Measurements from ENCODE around the gene PAH.

PAH gene

GRCh38 chr12:102958073-102958829 lies 41.2 kb upstream of the PAH start:
- no peak overlapping the region for H2BK5ac ChIP-seq (ENCODE audit: low read length)
- DNase-seq (ENCODE audit: low spot score) = peak; percentile 81

GRCh38 chr12:102957339-102958050 lies 40.5 kb upstream of the PAH start, which contains the start of gene ASCL1:
Gene ASCL1 (plus strand): TSS chr12:102957674. CDS start chr12:102958245, 571 bp downstream.
- Histone ChIP-seq H3K14ac (ENCODE audit: low read length) (no peak within 1 kb of the TSS), H3K9me3 (replicated peaks in 1 of 2; ENCODE audit: control insufficient read depth in 2 of 2, insufficient read depth in 1 of 2, low read depth in 1 of 2, low read length in 2 of 2) (peaks cover 1 to 4% of the 10 kb centered on the region in 2 donors), H2BK120ac (ENCODE audit: low read depth, low read length) (no peak within 1 kb of the TSS), H4K91ac (ENCODE audit: low read depth, low read length, poor library complexity) (no peak within 1 kb of the TSS), H2BK15ac (ENCODE audit: low read length) (no peak within 1 kb of the TSS), H2AK5ac (ENCODE audit: low read depth, low read length) (no peak within 1 kb of the TSS), H3K4ac (ENCODE audit: low read length) (no peak within 1 kb of the TSS), H2BK12ac (ENCODE audit: low read length) (no peak within 1 kb of the TSS), H3K18ac (ENCODE audit: low read length) (peak within 1 kb of the TSS; percentile 79), H3K36me3 (replicated peaks in 1 of 2; ENCODE audit: control insufficient read depth in 2 of 2, insufficient read depth in 2 of 2, low read length in 2 of 2) (no peaks in the 10 kb centered on the region), H3K4me3 (ENCODE audit: low read length in 2 of 2) (peak within 1 kb of the TSS; percentile 28 to 80), H3K4me2 (ENCODE audit: insufficient read depth, low read length, poor library complexity, severe bottlenecking) (peak within 1 kb of the TSS; percentile 95), H2AFZ (ENCODE audit: low read length) (peak within 1 kb of the TSS; percentile 87), H3K9ac (ENCODE audit: low read depth, low read length, poor library complexity) (no peak within 1 kb of the TSS), H4K8ac (ENCODE audit: low read depth, low read length) (no peak within 1 kb of the TSS), H3K23ac (ENCODE audit: low read depth, low read length, poor library complexity) (peak within 1 kb of the TSS; percentile 38), H3K27me3 (ENCODE audit: control insufficient read depth in 3 of 3, insufficient read depth in 3 of 3, low read depth in 1 of 3, low read length in 3 of 3) (peaks cover 21 to 92% (median 82%) of the 10 kb centered on the region in 3 experiments), H3K4me1 (ENCODE audit: control insufficient read depth in 2 of 2, insufficient read depth in 1 of 2, low read depth in 1 of 2, low read length in 2 of 2) (peaks cover 4 to 14% of the 10 kb centered on the region in 2 donors), H3K27ac (replicated peaks; ENCODE audit: low read length) (no peak within 1 kb of the TSS), H2BK5ac (ENCODE audit: low read length) (no peak within 1 kb of the TSS), H3K79me1 (ENCODE audit: low read depth, low read length) (no peaks in the 10 kb centered on the region)
- no peak for DNase-seq (ENCODE audit: low spot score)
- WGBS, 2 donors (ENCODE audit: extremely low coverage in 2 of 2, insufficient read length in 2 of 2, insufficient replicate concordance in 1 of 2) = no CpG with 5 or more reads among the region's 52 CpGs

More at GRCh38 chr12:102958073-102958829, 41.2 kb upstream of the PAH start:
- Histone ChIP-seq H3K27ac (replicated peaks; ENCODE audit: low read length) (no peak overlapping the region), H3K79me1 (ENCODE audit: low read depth, low read length) (no peaks in the 10 kb centered on the region), H2BK12ac (ENCODE audit: low read length) (no peak overlapping the region), H3K4me1 (ENCODE audit: control insufficient read depth in 2 of 2, insufficient read depth in 1 of 2, low read depth in 1 of 2, low read length in 2 of 2) (peaks cover 4 to 16% of the 10 kb centered on the region in 2 donors), H4K91ac (ENCODE audit: low read depth, low read length, poor library complexity) (no peak overlapping the region), H3K36me3 (replicated peaks in 1 of 2; ENCODE audit: control insufficient read depth in 2 of 2, insufficient read depth in 2 of 2, low read length in 2 of 2) (no peaks in the 10 kb centered on the region), H3K9me3 (replicated peaks in 1 of 2; ENCODE audit: control insufficient read depth in 2 of 2, insufficient read depth in 1 of 2, low read depth in 1 of 2, low read length in 2 of 2) (peaks cover 3 to 4% of the 10 kb centered on the region in 2 donors), H3K4me3 (ENCODE audit: low read length in 2 of 2) (peak overlapping the region; percentile 28 to 80), H4K8ac (ENCODE audit: low read depth, low read length) (no peak overlapping the region), H3K9ac (ENCODE audit: low read depth, low read length, poor library complexity) (no peak overlapping the region), H3K23ac (ENCODE audit: low read depth, low read length, poor library complexity) (peak overlapping the region; percentile 38), H2AFZ (ENCODE audit: low read length) (peak overlapping the region; percentile 87), H3K4ac (ENCODE audit: low read length) (no peak overlapping the region), H3K4me2 (ENCODE audit: insufficient read depth, low read length, poor library complexity, severe bottlenecking) (peak overlapping the region; percentile 95), H3K14ac (ENCODE audit: low read length) (no peak overlapping the region), H2BK15ac (ENCODE audit: low read length) (no peak overlapping the region), H2AK5ac (ENCODE audit: low read depth, low read length) (no peak overlapping the region), H2BK120ac (ENCODE audit: low read depth, low read length) (no peak overlapping the region), H3K27me3 (ENCODE audit: control insufficient read depth in 3 of 3, insufficient read depth in 3 of 3, low read depth in 1 of 3, low read length in 3 of 3) (peaks cover 21 to 93% (median 86%) of the 10 kb centered on the region in 3 experiments), H3K18ac (ENCODE audit: low read length) (peak overlapping the region; percentile 79)
- no CpG with 5 or more reads among the region's 83 CpGs for WGBS, 2 donors (ENCODE audit: extremely low coverage in 2 of 2, insufficient read length in 2 of 2, insufficient replicate concordance in 1 of 2)

GRCh38 chr12:102956738-102957327 lies 39.8 kb upstream of the PAH start:
- Histone ChIP-seq H2BK15ac (ENCODE audit: low read length) (no peak overlapping the region), H4K91ac (ENCODE audit: low read depth, low read length, poor library complexity) (no peak overlapping the region), H3K4me3 (ENCODE audit: low read length in 2 of 2) (no peak overlapping the region), H4K8ac (ENCODE audit: low read depth, low read length) (no peak overlapping the region), H2BK5ac (ENCODE audit: low read length) (no peak overlapping the region), H3K36me3 (replicated peaks in 1 of 2; ENCODE audit: control insufficient read depth in 2 of 2, insufficient read depth in 2 of 2, low read length in 2 of 2) (no peaks in the 10 kb centered on the region), H3K14ac (ENCODE audit: low read length) (no peak overlapping the region), H3K27me3 (ENCODE audit: control insufficient read depth in 3 of 3, insufficient read depth in 3 of 3, low read depth in 1 of 3, low read length in 3 of 3) (peaks cover 21 to 93% (median 81%) of the 10 kb centered on the region in 3 experiments), H3K27ac (replicated peaks; ENCODE audit: low read length) (no peak overlapping the region), H3K4me2 (ENCODE audit: insufficient read depth, low read length, poor library complexity, severe bottlenecking) (peak overlapping the region; percentile 59), H3K9me3 (replicated peaks in 1 of 2; ENCODE audit: control insufficient read depth in 2 of 2, insufficient read depth in 1 of 2, low read depth in 1 of 2, low read length in 2 of 2) (peaks cover 1 to 4% of the 10 kb centered on the region in 2 donors), H3K4me1 (ENCODE audit: control insufficient read depth in 2 of 2, insufficient read depth in 1 of 2, low read depth in 1 of 2, low read length in 2 of 2) (peaks cover 3 to 13% of the 10 kb centered on the region in 2 donors), H3K79me1 (ENCODE audit: low read depth, low read length) (no peaks in the 10 kb centered on the region), H3K23ac (ENCODE audit: low read depth, low read length, poor library complexity) (no peak overlapping the region), H3K18ac (ENCODE audit: low read length) (no peak overlapping the region), H2BK120ac (ENCODE audit: low read depth, low read length) (no peak overlapping the region), H3K4ac (ENCODE audit: low read length) (no peak overlapping the region), H2AFZ (ENCODE audit: low read length) (no peak overlapping the region), H3K9ac (ENCODE audit: low read depth, low read length, poor library complexity) (no peak overlapping the region), H2BK12ac (ENCODE audit: low read length) (no peak overlapping the region), H2AK5ac (ENCODE audit: low read depth, low read length) (no peak overlapping the region)
- no peak for DNase-seq (ENCODE audit: low spot score)
- WGBS, 2 donors (ENCODE audit: extremely low coverage in 2 of 2, insufficient read length in 2 of 2, insufficient replicate concordance in 1 of 2) = no CpG with 5 or more reads among the region's 19 CpGs

Data from neuronal stem cell (in vitro differentiated cells).